HT1080 (cell line): Measurements from ENCODE around the gene ILF2. TPM values are rescaled to one million over a fixed set of nuclear protein-coding genes. Genes with fewer than 3 reads are reported as not detected.

Source experiments
- DNase-seq: peaks from one replicate; pipeline ENCODE4 v3.0.0-alpha.2; 2015; ENCODE audit warnings: low read depth
- polyA plus RNA-seq, 2 experiments: library from polyadenylated mRNA; depleted of rRNA; stranded (reverse); fragments of >200 nt; gene quantifications; 2 replicates each; pipeline ENCODE4 v1.2.3, GENCODE V29; 2015
- total RNA-seq: library from RNA; depleted of rRNA; stranded (reverse); fragments of >200 nt; shearing (Covaris generic); gene quantifications from 2 replicates; pipeline ENCODE4 v1.2.3, GENCODE V29; 2014; rRNA removed

The ILF2 gene
- total RNA-seq: 359 and 368 TPM in 2 replicates
- polyA plus RNA-seq (2015; cell fraction: cytosol; rRNA removed): 273 and 276 TPM in 2 replicates
- 293 and 297 TPM in 2 replicates for polyA plus RNA-seq (2015; cell fraction: nucleus; rRNA removed)

GRCh38 chr1:153670859-153671627 is at the start of gene ILF2:
Gene ILF2, minus strand, starts transcription at chr1:153670993. Its CDS starts 71 bp downstream, at chr1:153670922.
- DNase-seq: peak; percentile 100

- DNase-seq: no peak
Observed at GRCh38 chr1:153717330-153717729, 46.5 kb upstream of the ILF2 start.

- DNase-seq: peak; percentile 15
Observed at GRCh38 chr1:153716211-153716610, 45.4 kb upstream of the ILF2 start.

GRCh38 chr1:153711026-153711425 is 40.2 kb upstream of the ILF2 start:
- no peak for DNase-seq

- DNase-seq: no peak
Observed at GRCh38 chr1:153705484-153705883, 34.7 kb upstream of the ILF2 start.

GRCh38 chr1:153699768-153700167 is 29.0 kb upstream of the ILF2 start:
- DNase-seq: no peak

- no peak for DNase-seq
Observed at GRCh38 chr1:153698923-153699714, 28.3 kb upstream of the ILF2 start.

- no peak for DNase-seq
Observed at GRCh38 chr1:153698020-153698922, 27.5 kb upstream of the ILF2 start.

GRCh38 chr1:153697191-153698019 is 26.6 kb upstream of the ILF2 start:
- no peak for DNase-seq

GRCh38 chr1:153696741-153697140 is 25.9 kb upstream of the ILF2 start:
- DNase-seq: no peak

- no peak for DNase-seq
Observed at GRCh38 chr1:153693466-153693865, 22.7 kb upstream of the ILF2 start.

GRCh38 chr1:153688736-153689328 is 18.0 kb upstream of the ILF2 start:
- no peak for DNase-seq

- no peak for DNase-seq
Observed at GRCh38 chr1:153688276-153688675, 17.5 kb upstream of the ILF2 start.

GRCh38 chr1:153687346-153688125 is 16.7 kb upstream of the ILF2 start:
- DNase-seq: no peak

- no peak for DNase-seq
Observed at GRCh38 chr1:153685544-153686340, 14.9 kb upstream of the ILF2 start.

- DNase-seq: no peak
Observed at GRCh38 chr1:153684892-153685291, 14.1 kb upstream of the ILF2 start.

- DNase-seq: no peak
Observed at GRCh38 chr1:153683854-153684253, 13.1 kb upstream of the ILF2 start.

- DNase-seq: no peak
Observed at GRCh38 chr1:153682730-153683129, 11.9 kb upstream of the ILF2 start.

GRCh38 chr1:153680120-153680403 is 9.3 kb upstream of the ILF2 start:
- no peak for DNase-seq
